Endothelial cell of umbilical vein (primary cell): ENCODE results near the gene SIRT5. TPM values are rescaled to one million over a fixed set of nuclear protein-coding genes. Genes with fewer than 3 reads are reported as not detected.

Experiments used
- BruUV-seq: library from RNA; stranded (reverse); fragments of 400-500 nt; replicated peaks from 2 replicates; lab custom pipeline; 2021; lab: Mats Ljungman, UMichigan
- CTCF ChIA-PET: fragments of 300-600, 350-600 bp; sonication (Branson Sonifier 250); formaldehyde crosslinking; loops from one replicate; lab custom pipeline; 2021; ENCODE audit warnings: antibody characterized with exemption, inconsistent platforms; lab: Charles Lee
- POLR2A ChIA-PET: fragments of 300-600, 350-600 bp; sonication (Branson Sonifier 250); formaldehyde crosslinking; loops from one replicate; lab custom pipeline; 2021; ENCODE audit warnings: antibody characterized with exemption, inconsistent platforms; lab: Charles Lee
- DNase-seq: peaks from one replicate; pipeline ENCODE4 v3.0.0-alpha.2; 2011; ENCODE audit warnings: low read depth, low spot score
- FAIRE-seq: peaks from 2 replicates; lab custom pipeline; 2011; peaks lifted over from hg19 to GRCh38; lab: Jason Lieb, UNC
- H2AFZ ChIP-seq: 2 replicates; pipeline ENCODE4 v1.6.0; 2012; ENCODE audit warnings: low read depth, low read length, control low read depth, inconsistent platforms
- H3K27ac ChIP-seq: 2 replicates; pipeline ENCODE4 v1.5.1; 2011; ENCODE audit warnings: low read depth, mild to moderate bottlenecking, control low read depth, low read length, moderate library complexity; ENCODE audit not compliant: insufficient read depth
- H3K27me3 ChIP-seq, 2 experiments: 2 replicates each; pipeline versions ENCODE4 v1.6.0 to v1.6.1; 2011; ENCODE audit warnings: low read length in 2 of 2, mixed read lengths in 1 of 2; ENCODE audit not compliant: control insufficient read depth in 2 of 2, insufficient read depth in 2 of 2
- H3K36me3 ChIP-seq, 2 experiments: 2 replicates in 1 of 2; 3 replicates in 1 of 2; pipeline ENCODE4 v1.5.1; 2011; ENCODE audit warnings: low read length in 2 of 2, mild to moderate bottlenecking in 1 of 2, moderate library complexity in 1 of 2; ENCODE audit not compliant: control insufficient read depth in 2 of 2, insufficient read depth in 2 of 2; ENCODE audit errors: extremely low read depth in 1 of 2
- H3K4me1 ChIP-seq: 3 replicates; pipeline ENCODE4 v1.5.1; 2011; ENCODE audit warnings: mild to moderate bottlenecking, low read length; ENCODE audit not compliant: control insufficient read depth, insufficient read depth; ENCODE audit errors: extremely low read depth
- H3K4me2 ChIP-seq: 2 replicates; pipeline ENCODE4 v1.6.1; 2011; ENCODE audit warnings: low read length, control low read depth, mixed read lengths; ENCODE audit not compliant: insufficient read depth
- H3K4me3 ChIP-seq, 3 experiments: fragments of 200-600 bp in 1 of 3; sonication (generic), shearing (Covaris generic) in 1 of 3; replicated peaks in 1 of 3; 2 replicates each; pipeline ENCODE4 v1.5.1; 2011 to 2016; ENCODE audit warnings: control low read depth in 3 of 3, low read length in 3 of 3, mild to moderate bottlenecking in 2 of 3, inconsistent platforms in 1 of 3, low read depth in 1 of 3, moderate library complexity in 1 of 3; ENCODE audit not compliant: insufficient read depth in 1 of 3
- H3K79me2 ChIP-seq: 2 replicates; pipeline ENCODE4 v1.6.0; 2012; ENCODE audit warnings: low read length, inconsistent platforms; ENCODE audit not compliant: control insufficient read depth, insufficient read depth
- H3K9ac ChIP-seq: replicated peaks from 2 replicates; pipeline ENCODE3; 2011; ENCODE audit warnings: low read length, control low read depth; ENCODE audit not compliant: insufficient read depth; ENCODE audit errors: extremely low read depth
- H3K9me1 ChIP-seq: replicated peaks from 3 replicates; pipeline ENCODE4 v1.6.0; 2011; ENCODE audit warnings: mild to moderate bottlenecking, low read length; ENCODE audit not compliant: control insufficient read depth, insufficient read depth; ENCODE audit errors: extremely low read depth
- H3K9me3 ChIP-seq: replicated peaks from 2 replicates; pipeline ENCODE4 v1.5.1; 2012; ENCODE audit warnings: low read length, inconsistent platforms; ENCODE audit not compliant: control insufficient read depth, insufficient read depth
- H4K20me1 ChIP-seq: replicated peaks from 2 replicates; pipeline ENCODE3; 2011; ENCODE audit warnings: mild to moderate bottlenecking, low read length; ENCODE audit not compliant: control insufficient read depth, insufficient read depth; ENCODE audit errors: extremely low read depth
- EZH2 ChIP-seq: IDR thresholded peaks from 2 replicates; pipeline ENCODE4 v1.6.1; 2012; ENCODE audit warnings: borderline replicate concordance, low read depth, mild to moderate bottlenecking, moderate library complexity, low read length, inconsistent platforms; ENCODE audit not compliant: severe bottlenecking
- FOS ChIP-seq: IDR thresholded peaks from 2 replicates; pipeline ENCODE4 v1.6.1; 2011; ENCODE audit warnings: mild to moderate bottlenecking, low read length, moderate library complexity, borderline replicate concordance; ENCODE audit not compliant: insufficient read depth
- GATA2 ChIP-seq: IDR thresholded peaks from 2 replicates; pipeline ENCODE4 v1.7.0; 2011; ENCODE audit warnings: low read depth, mild to moderate bottlenecking, moderate library complexity, mixed read lengths, low read length; ENCODE audit not compliant: insufficient read length, insufficient read depth
- JUN ChIP-seq: IDR thresholded peaks from 2 replicates; pipeline ENCODE4 v1.6.1; 2011; ENCODE audit warnings: borderline replicate concordance, low read depth; ENCODE audit not compliant: insufficient read length, insufficient read depth
- MYC ChIP-seq: IDR thresholded peaks from one replicate; pipeline ENCODE4 v1.6.1; 2011; ENCODE audit warnings: mild to moderate bottlenecking, low read depth, low read length
- POLR2A ChIP-seq: IDR thresholded peaks from 2 replicates; pipeline ENCODE4 v1.6.1; 2012; ENCODE audit warnings: low read depth, mild to moderate bottlenecking, control low read depth, low read length
- POLR2AphosphoS5 ChIP-seq: IDR thresholded peaks from 2 replicates; pipeline ENCODE4 v1.6.1; 2012; ENCODE audit warnings: low read depth, mild to moderate bottlenecking, control low read depth, low read length, moderate library complexity; ENCODE audit not compliant: insufficient read depth
- dilution Hi-C: fragments of 300-500 bp; cut with MboI; formaldehyde crosslinking; loops from one replicate; pipeline ENCODE4 v1.15.0; 2019; ENCODE audit warnings: low sequenced_read_pairs; ENCODE audit not compliant: extremely low pct_ligation_motif_present
- intact Hi-C: fragments of 100-400 bp; cut with micrococcal nuclease; formaldehyde crosslinking; loops from one replicate; pipeline ENCODE4 v1.10.0; 2022
- polyA plus RNA-seq, 4 experiments: library from polyadenylated mRNA; depleted of rRNA in 3 of 4; stranded (reverse) in 3 of 4; unstranded in 1 of 4; fragments of >200 nt; gene quantifications; 2 replicates each; pipeline versions ENCODE4 v1.2.1 to v1.2.3, GENCODE V29; 2011 to 2012; ENCODE audit warnings: missing spikeins in 1 of 4
- total RNA-seq: library from RNA; stranded (reverse); gene quantifications from 2 replicates; pipeline ENCODE4 v1.2.3, GENCODE V29; 2021
- TF ChIP-seq, protein P1 (sequence below): IDR thresholded peaks from 2 replicates; pipeline ENCODE4 v1.6.1; 2011; ENCODE audit not compliant: insufficient read depth, insufficient read length
- TF ChIP-seq, protein P2 (sequence below), 2 donors: IDR thresholded peaks; 1 replicate in 1 of 2; 2 replicates in 1 of 2; pipeline ENCODE4 v1.5.1; 2011; ENCODE audit warnings: low read length in 2 of 2, mild to moderate bottlenecking in 2 of 2, moderate library complexity in 2 of 2, control low read depth in 1 of 2, inconsistent platforms in 1 of 2, low read depth in 1 of 2; ENCODE audit not compliant: insufficient read depth in 1 of 2; ENCODE audit errors: extremely low read depth in 1 of 2

Gene SIRT5
- total and polyA plus RNA-seq, 2 donors (not counting 3 experiments of a cell fraction or from before 2014, with no cell fraction given), result 4.7 to 7.2 TPM

DNA sequence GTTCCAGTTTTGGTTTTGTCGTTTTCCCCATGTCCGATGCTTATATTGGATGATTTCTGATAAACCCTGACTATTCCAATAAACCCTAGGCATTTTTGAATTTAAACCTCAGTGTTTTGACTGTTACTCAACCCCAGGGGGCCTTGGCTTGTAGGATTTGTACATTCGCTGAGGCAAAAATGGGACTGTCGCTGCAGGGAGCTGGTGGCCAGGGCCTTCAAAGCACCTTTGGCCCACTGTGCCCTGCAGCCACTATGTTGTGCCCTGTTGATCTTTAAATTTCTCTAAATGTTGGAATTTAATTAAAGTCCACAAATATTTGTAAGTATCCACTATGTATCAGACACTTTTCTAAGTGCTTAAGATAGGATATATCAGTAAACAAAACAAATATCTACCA, 31.2 kb downstream of the SIRT5 start:
- H3K9ac ChIP-seq, result no peak overlapping the region
- no peaks in the 10 kb centered on the region for H3K79me2 ChIP-seq
- no peak for TF ChIP-seq POLR2A
- TF ChIP-seq JUN, result no peak
- TF ChIP-seq POLR2AphosphoS5, result no peak
- TF ChIP-seq, protein P1, sequence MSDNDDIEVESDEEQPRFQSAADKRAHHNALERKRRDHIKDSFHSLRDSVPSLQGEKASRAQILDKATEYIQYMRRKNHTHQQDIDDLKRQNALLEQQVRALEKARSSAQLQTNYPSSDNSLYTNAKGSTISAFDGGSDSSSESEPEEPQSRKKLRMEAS, result no peak
- TF ChIP-seq FOS, result no peak
- TF ChIP-seq MYC, result no peak
- no peak for TF ChIP-seq GATA2
- TF ChIP-seq, protein P2, sequence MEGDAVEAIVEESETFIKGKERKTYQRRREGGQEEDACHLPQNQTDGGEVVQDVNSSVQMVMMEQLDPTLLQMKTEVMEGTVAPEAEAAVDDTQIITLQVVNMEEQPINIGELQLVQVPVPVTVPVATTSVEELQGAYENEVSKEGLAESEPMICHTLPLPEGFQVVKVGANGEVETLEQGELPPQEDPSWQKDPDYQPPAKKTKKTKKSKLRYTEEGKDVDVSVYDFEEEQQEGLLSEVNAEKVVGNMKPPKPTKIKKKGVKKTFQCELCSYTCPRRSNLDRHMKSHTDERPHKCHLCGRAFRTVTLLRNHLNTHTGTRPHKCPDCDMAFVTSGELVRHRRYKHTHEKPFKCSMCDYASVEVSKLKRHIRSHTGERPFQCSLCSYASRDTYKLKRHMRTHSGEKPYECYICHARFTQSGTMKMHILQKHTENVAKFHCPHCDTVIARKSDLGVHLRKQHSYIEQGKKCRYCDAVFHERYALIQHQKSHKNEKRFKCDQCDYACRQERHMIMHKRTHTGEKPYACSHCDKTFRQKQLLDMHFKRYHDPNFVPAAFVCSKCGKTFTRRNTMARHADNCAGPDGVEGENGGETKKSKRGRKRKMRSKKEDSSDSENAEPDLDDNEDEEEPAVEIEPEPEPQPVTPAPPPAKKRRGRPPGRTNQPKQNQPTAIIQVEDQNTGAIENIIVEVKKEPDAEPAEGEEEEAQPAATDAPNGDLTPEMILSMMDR (IDR thresholded peaks at IDR 0.05; ENCODE audit: extremely low read depth in 1 of 2, insufficient read depth in 1 of 2, low read depth in 1 of 2, low read length in 2 of 2), result no peak
- TF ChIP-seq EZH2, result no peak
- H4K20me1 ChIP-seq, result no peaks in the 10 kb centered on the region
- peaks cover 0 to 3% of the 10 kb centered on the region in 2 experiments for H3K36me3 ChIP-seq
- H3K27ac ChIP-seq, result no peak overlapping the region
- BruUV-seq, result no TSS peak
- DNase-seq, result no peak
- FAIRE-seq, result no peak
- intact Hi-C loops, result loop anchor here (1.0 kb wide), 1 partner anchor 38 kb away; no protein-coding TSS in a partner anchor
- no peak overlapping the region for H3K4me2 ChIP-seq
- H3K9me1 ChIP-seq, result no peaks in the 10 kb centered on the region
- no peaks in the 10 kb centered on the region for H3K9me3 ChIP-seq
- dilution Hi-C loops, result no loop called here
- ChIA-PET CTCF (interaction anchor here (0.9 to 1.3 kb wide), 2 partner anchors 10 to 19 kb away, joined by 3 read pairs; partner anchors contain the start of gene NOL7), POLR2A (no interaction called here)
- H3K4me3 ChIP-seq, result no peak overlapping the region
- no peaks in the 10 kb centered on the region for H3K4me1 ChIP-seq
- no peaks in the 10 kb centered on the region for H3K27me3 ChIP-seq
- no peak overlapping the region for H2AFZ ChIP-seq
